GM19397 (cell line): ENCODE results near the gene CCBE1.
"Not testable (repeated sequence)": the region's sequence is repeated elsewhere in the genome, so short reads cannot be mapped to it uniquely, and the experiment has no call there.

ENCODE experiments used
- ATAC-seq: cut with Tn5 transposase; IDR thresholded peaks from one replicate; pipeline ENCODE4 v1.9.1; 2021; ENCODE audit warnings: mild to moderate bottlenecking, moderate library complexity; ENCODE audit not compliant: unreplicated experiment

Gene CCBE1

GRCh38 chr18:59658941-59659340 is 38.3 kb downstream of the CCBE1 start:
- no peak for ATAC-seq

GRCh38 chr18:59657012-59657411 is 40.2 kb downstream of the CCBE1 start:
- ATAC-seq, result no peak

GRCh38 chr18:59656373-59656887 is 40.8 kb downstream of the CCBE1 start:
- ATAC-seq, result no peak

GRCh38 chr18:59655676-59656075 is 41.5 kb downstream of the CCBE1 start:
- ATAC-seq, result no peak

- no peak for ATAC-seq
Observed at GRCh38 chr18:59651071-59651470, 46.2 kb downstream of the CCBE1 start.

- no peak for ATAC-seq
Observed at GRCh38 chr18:59650266-59650820, 46.9 kb downstream of the CCBE1 start.

GRCh38 chr18:59649591-59649990 is 47.6 kb downstream of the CCBE1 start:
- no peak for ATAC-seq

GRCh38 chr18:59648469-59648868 is 48.8 kb downstream of the CCBE1 start:
- not testable (repeated sequence) for ATAC-seq

- no peak for ATAC-seq
Observed at GRCh38 chr18:59646963-59647307, 50.3 kb downstream of the CCBE1 start.

GRCh38 chr18:59646228-59646962 is 50.8 kb downstream of the CCBE1 start:
- no peak for ATAC-seq

- no peak for ATAC-seq
Observed at GRCh38 chr18:59643740-59644139, 53.5 kb downstream of the CCBE1 start.

- no peak for ATAC-seq
Observed at GRCh38 chr18:59640721-59641120, 56.5 kb downstream of the CCBE1 start.

- ATAC-seq, result no peak
Observed at GRCh38 chr18:59639821-59640220, 57.4 kb downstream of the CCBE1 start.

GRCh38 chr18:59639136-59639535 is 58.1 kb downstream of the CCBE1 start:
- ATAC-seq, result no peak

- no peak for ATAC-seq
Observed at GRCh38 chr18:59633961-59634485, 63.2 kb downstream of the CCBE1 start.

- no peak for ATAC-seq
Observed at GRCh38 chr18:59633317-59633716, 63.9 kb downstream of the CCBE1 start.

- ATAC-seq, result no peak
Observed at GRCh38 chr18:59631583-59632181, 65.5 kb downstream of the CCBE1 start.

- ATAC-seq, result no peak
Observed at GRCh38 chr18:59629894-59630293, 67.3 kb downstream of the CCBE1 start.

- ATAC-seq, result no peak
Observed at GRCh38 chr18:59628995-59629394, 68.2 kb downstream of the CCBE1 start.

- no peak for ATAC-seq
Observed at GRCh38 chr18:59627414-59627813, 69.8 kb downstream of the CCBE1 start.

GRCh38 chr18:59624369-59624765 is 72.9 kb downstream of the CCBE1 start:
- ATAC-seq, result no peak
